GM12875 (cell line): ENCODE measurements around the gene COPG1.

ENCODE experiments used
- H3K4me3 ChIP-seq: one replicate; pipeline ENCODE4 v1.5.1; 2011; ENCODE audit warnings: low read depth, low read length, control low read depth
- CTCF ChIP-seq: IDR thresholded peaks from 2 replicates; pipeline ENCODE4 v1.5.1; 2011; ENCODE audit warnings: low read depth, mild to moderate bottlenecking, control low read depth, inconsistent platforms, low read length, moderate library complexity, borderline replicate concordance; ENCODE audit not compliant: insufficient read depth

Gene COPG1

GRCh38 chr3:129308636-129309035 lies 59.2 kb downstream of the COPG1 start:
- H3K4me3 ChIP-seq, result no peak overlapping the region
- no peak for TF ChIP-seq CTCF

GRCh38 chr3:129310111-129311011 lies 61.0 kb downstream of the COPG1 start:
- H3K4me3 ChIP-seq, result no peak overlapping the region
- no peak for TF ChIP-seq CTCF

- TF ChIP-seq CTCF, result no peak
These were observed 61.9 kb downstream of the COPG1 start for GRCh38 chr3:129311054-129311902.

GRCh38 chr3:129312021-129312639 lies 62.7 kb downstream of the COPG1 start:
- H3K4me3 ChIP-seq, result no peak overlapping the region
- no peak for TF ChIP-seq CTCF

More at GRCh38 chr3:129311054-129311902, 61.9 kb downstream of the COPG1 start:
- no peak overlapping the region for H3K4me3 ChIP-seq

GRCh38 chr3:129312671-129313414 lies 63.4 kb downstream of the COPG1 start:
- TF ChIP-seq CTCF, result no peak
- H3K4me3 ChIP-seq, result no peak overlapping the region

GRCh38 chr3:129313415-129313664 lies 63.9 kb downstream of the COPG1 start:
- TF ChIP-seq CTCF, result no peak
- H3K4me3 ChIP-seq, result no peak overlapping the region
